ENCODE results near the gene LCT.

GRCh38 chr2:135826544-135826943 is 10.4 kb downstream of the LCT start:
- TF ChIP-seq RXRA (CRISPR knock-in tag; IDR thresholded peaks at IDR 0.05) (no peak), RNF219 (CRISPR knock-in tag; IDR thresholded peaks at IDR 0.05) (no peak), CHD2 (IDR thresholded peaks at IDR 0.05; ENCODE audit: low read depth, low read length) (no peak), CTCF (CRISPR knock-in tag; IDR thresholded peaks at IDR 0.05) (no peak), IRF9 (CRISPR knock-in tag; IDR thresholded peaks at IDR 0.05; ENCODE audit: borderline replicate concordance) (no peak)

All from HepG2 (cell line).